Ectodermal cell (in vitro differentiated cells): ENCODE results near the gene FGF14.

Experiments used
- H3K27ac ChIP-seq: 2 replicates; pipeline ENCODE4 v1.7.0; 2013; ENCODE audit warnings: mild to moderate bottlenecking, low read depth, low read length; ENCODE audit not compliant: insufficient read depth, poor library complexity, severe bottlenecking
- H3K27me3 ChIP-seq: 2 replicates; pipeline ENCODE4 v1.7.0; 2013; ENCODE audit warnings: mild to moderate bottlenecking, low read length; ENCODE audit not compliant: insufficient read depth, control insufficient read depth, poor library complexity, severe bottlenecking
- H3K36me3 ChIP-seq: one replicate; pipeline ENCODE4 v1.7.0; 2013; ENCODE audit warnings: low read length; ENCODE audit not compliant: control insufficient read depth, insufficient read depth
- H3K4me1 ChIP-seq: one replicate; pipeline ENCODE4 v1.7.0; 2013; ENCODE audit warnings: low read length; ENCODE audit not compliant: control insufficient read depth, insufficient read depth
- H3K4me3 ChIP-seq: 2 replicates; pipeline ENCODE4 v1.7.0; 2013; ENCODE audit warnings: low read depth, low read length, control low read depth; ENCODE audit not compliant: insufficient read depth
- H3K9me3 ChIP-seq: 2 replicates; pipeline ENCODE4 v1.7.0; 2013; ENCODE audit warnings: mild to moderate bottlenecking, low read length, moderate library complexity; ENCODE audit not compliant: control insufficient read depth
- WGBS, 2 experiments: methylation state at CpG; one replicate each; pipeline ENCODE4 v1.1.7; 2013; ENCODE audit warnings: missing lambda C conversion rate in 2 of 2; 5-methylcytosine and 5-hydroxymethylcytosine counted together

Gene FGF14

DNA sequence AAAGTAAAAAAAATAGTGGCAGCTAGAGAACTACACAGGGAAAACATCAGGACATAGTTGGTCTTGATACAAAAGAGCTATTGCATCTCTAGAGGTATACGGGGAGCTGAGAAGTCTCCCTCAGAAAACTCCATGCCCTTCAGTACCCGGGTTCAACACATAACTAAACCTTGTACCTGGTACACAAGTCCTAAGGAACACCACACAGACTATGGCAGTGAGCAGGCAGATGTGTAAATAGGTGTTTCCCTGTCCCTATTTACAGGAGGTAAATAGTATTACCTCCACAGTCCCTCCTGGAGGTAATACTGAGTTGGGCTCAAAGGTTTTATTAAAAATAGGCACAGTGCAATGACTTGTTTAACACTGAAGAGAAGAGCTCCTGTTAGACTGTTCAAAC, 5.9 kb downstream of the FGF14 start:
- Histone ChIP-seq H3K27me3 (peaks cover 50% of the 10 kb centered on the region), H3K9me3 (no peaks in the 10 kb centered on the region), H3K4me3 (no peak overlapping the region), H3K36me3 (no peaks in the 10 kb centered on the region), H3K4me1 (peaks cover 6% of the 10 kb centered on the region), H3K27ac (no peak overlapping the region)
- WGBS, 2 experiments = 93 to 100% methylated on average over 1 to 2 of the region's 2 CpGs

- H3K27me3 ChIP-seq = peaks cover 42% of the 10 kb centered on the region
- 88 to 90% methylated on average over 10 of the region's 10 CpGs for WGBS, 2 experiments
- H3K9me3 ChIP-seq = no peaks in the 10 kb centered on the region
- no peak overlapping the region for H3K27ac ChIP-seq
- H3K4me1 ChIP-seq = peaks cover 3% of the 10 kb centered on the region
- H3K36me3 ChIP-seq = no peaks in the 10 kb centered on the region
- peak overlapping the region; percentile 58 for H3K4me3 ChIP-seq
Measured at GRCh38 chr13:102395174-102395573, 6.7 kb downstream of the FGF14 start.

- Histone ChIP-seq H3K27me3 (peaks cover 35% of the 10 kb centered on the region), H3K36me3 (no peaks in the 10 kb centered on the region), H3K9me3 (no peaks in the 10 kb centered on the region), H3K4me3 (peak overlapping the region; percentile 58), H3K27ac (peak overlapping the region; percentile 31), H3K4me1 (peaks cover 3% of the 10 kb centered on the region)
- 1% methylated on average over 72 of the region's 72 CpGs for whole genome bisulfite sequencing, 2 experiments
Measured at GRCh38 chr13:102394158-102395053, 7.4 kb downstream of the FGF14 start.

DNA sequence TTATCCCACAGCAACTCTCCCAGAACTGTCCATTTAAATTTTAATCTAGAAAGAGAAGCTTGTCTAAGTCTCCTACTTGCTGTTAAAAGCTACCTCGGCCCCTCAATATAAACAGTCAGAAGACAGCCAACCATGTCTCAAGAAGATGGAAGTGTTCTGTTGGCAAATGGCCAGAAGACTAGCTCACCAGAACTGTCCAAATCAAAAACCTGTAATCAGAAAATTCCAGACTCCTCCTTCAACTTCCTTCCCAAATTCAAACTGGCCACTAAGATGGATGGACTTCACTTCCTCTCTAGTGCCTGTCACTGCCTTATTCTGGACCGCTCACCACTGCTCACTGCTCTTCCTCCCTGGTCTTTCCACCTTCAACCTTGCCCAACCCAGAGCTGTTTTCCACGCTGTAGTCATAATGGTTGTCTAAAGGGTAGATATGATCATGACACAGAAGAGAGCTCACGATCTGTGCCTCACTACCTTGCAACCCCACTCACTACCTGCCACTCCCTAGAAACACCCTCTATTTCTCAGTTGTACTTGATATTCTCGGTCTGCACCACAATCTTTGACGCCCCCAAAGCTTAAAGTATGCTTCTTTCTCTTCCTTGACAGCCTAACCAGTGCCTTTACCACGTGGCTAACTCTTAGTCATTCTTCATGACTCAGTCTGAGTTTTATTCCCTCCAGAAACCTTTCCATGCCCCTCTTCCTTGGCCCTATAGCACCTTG, 9.2 kb downstream of the FGF14 start:
- no peak overlapping the region for H3K27ac ChIP-seq
- H3K4me3 ChIP-seq = no peak overlapping the region
- H3K27me3 ChIP-seq = peaks cover 19% of the 10 kb centered on the region
- no peaks in the 10 kb centered on the region for H3K36me3 ChIP-seq
- H3K9me3 ChIP-seq = no peaks in the 10 kb centered on the region
- 83 to 84% methylated on average over 6 of the region's 7 CpGs for WGBS, 2 experiments
- peaks cover 3% of the 10 kb centered on the region for H3K4me1 ChIP-seq

DNA sequence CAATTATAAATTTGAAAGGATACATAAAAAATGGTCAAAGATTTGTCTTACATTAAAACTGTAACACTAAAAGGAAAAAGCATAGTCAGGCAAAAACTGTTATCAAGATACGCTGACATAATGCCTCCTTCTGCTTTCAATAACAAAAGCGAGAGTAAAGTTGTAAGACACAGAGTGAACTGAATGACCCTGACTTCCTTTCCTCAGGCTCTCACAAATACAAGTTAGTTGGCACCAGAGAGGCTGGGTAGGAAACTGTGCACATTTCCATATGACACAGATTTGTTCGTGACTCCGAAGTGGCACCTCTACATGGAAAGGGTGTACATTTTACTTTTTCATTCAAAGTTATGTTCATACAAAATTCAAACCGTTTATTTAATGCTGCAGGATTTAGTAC, 15.4 kb downstream of the FGF14 start:
- no peak overlapping the region for H3K4me3 ChIP-seq
- H3K4me1 ChIP-seq = no peaks in the 10 kb centered on the region
- no peak overlapping the region for H3K27ac ChIP-seq
- H3K9me3 ChIP-seq = no peaks in the 10 kb centered on the region
- 92 to 96% methylated on average over 5 of the region's 5 CpGs for WGBS, 2 experiments
- no peaks in the 10 kb centered on the region for H3K36me3 ChIP-seq
- H3K27me3 ChIP-seq = no peaks in the 10 kb centered on the region

GRCh38 chr13:102380012-102380411, 21.8 kb downstream of the FGF14 start:
- Histone ChIP-seq H3K36me3 (no peaks in the 10 kb centered on the region), H3K9me3 (no peaks in the 10 kb centered on the region)
- 89% methylated on average over 1 of the region's 1 CpG for WGBS, 2 experiments

DNA sequence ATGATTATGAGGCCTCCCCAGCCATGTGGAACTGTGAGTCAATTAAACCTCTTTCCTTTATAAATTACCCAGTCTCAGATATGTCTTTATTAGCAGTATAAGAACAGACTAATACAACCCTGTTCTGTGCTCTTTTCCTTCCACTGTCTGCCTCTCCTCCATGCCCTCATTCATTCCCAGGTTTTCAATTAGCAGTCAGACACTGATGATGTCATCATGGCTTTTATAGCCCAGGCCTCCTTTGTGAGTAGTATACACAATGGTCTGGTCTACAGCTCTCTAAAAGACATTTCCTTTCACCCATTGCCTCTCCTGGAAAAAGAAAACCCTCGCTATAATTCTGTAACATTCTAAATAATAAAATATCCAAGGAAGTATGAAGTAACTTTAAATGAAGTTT, 25.5 kb downstream of the FGF14 start:
- H3K27ac ChIP-seq = no peak overlapping the region
- no peaks in the 10 kb centered on the region for H3K9me3 ChIP-seq
- no peaks in the 10 kb centered on the region for H3K36me3 ChIP-seq
- no peak overlapping the region for H3K4me3 ChIP-seq
- H3K27me3 ChIP-seq = no peaks in the 10 kb centered on the region
- no peaks in the 10 kb centered on the region for H3K4me1 ChIP-seq
- WGBS, 2 experiments = no CpG with 5 or more reads among the region's 1 CpG

More at GRCh38 chr13:102380012-102380411, 21.8 kb downstream of the FGF14 start:
- no peak overlapping the region for H3K27ac ChIP-seq
- no peaks in the 10 kb centered on the region for H3K4me1 ChIP-seq
- H3K27me3 ChIP-seq = no peaks in the 10 kb centered on the region
- H3K4me3 ChIP-seq = no peak overlapping the region

DNA sequence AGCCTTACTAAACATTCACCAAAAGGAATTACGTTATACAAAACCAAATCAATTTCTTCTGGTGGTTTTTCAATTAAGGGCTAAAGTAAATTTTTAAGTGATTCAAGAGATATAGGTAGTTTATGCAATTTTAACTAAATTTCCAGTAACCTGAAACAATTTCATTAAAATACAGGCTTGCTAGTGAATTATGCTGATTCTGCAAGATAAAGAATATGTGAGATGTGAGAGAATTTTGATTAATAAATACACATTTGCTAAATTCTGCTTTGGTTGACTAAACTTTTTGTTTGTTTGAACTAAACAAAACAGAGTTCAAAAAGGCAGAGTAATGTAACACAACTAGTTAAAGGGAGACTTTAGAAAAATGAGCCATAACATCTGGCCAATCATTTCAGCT, 27.1 kb downstream of the FGF14 start:
- no peak overlapping the region for H3K27ac ChIP-seq
- H3K27me3 ChIP-seq = no peaks in the 10 kb centered on the region
- H3K4me1 ChIP-seq = no peaks in the 10 kb centered on the region
- H3K9me3 ChIP-seq = no peaks in the 10 kb centered on the region
- WGBS, 2 experiments = no CpG with 5 or more reads among the region's 1 CpG
- no peak overlapping the region for H3K4me3 ChIP-seq
- H3K36me3 ChIP-seq = no peaks in the 10 kb centered on the region

- Histone ChIP-seq H3K27me3 (no peaks in the 10 kb centered on the region), H3K4me1 (no peaks in the 10 kb centered on the region), H3K27ac (no peak overlapping the region)
Measured at GRCh38 chr13:102374233-102374632, 27.6 kb downstream of the FGF14 start.

GRCh38 chr13:102373221-102373620, 28.6 kb downstream of the FGF14 start:
- H3K36me3 ChIP-seq = no peaks in the 10 kb centered on the region
- no peaks in the 10 kb centered on the region for H3K27me3 ChIP-seq
- H3K4me1 ChIP-seq = no peaks in the 10 kb centered on the region
- no peaks in the 10 kb centered on the region for H3K9me3 ChIP-seq
- no peak overlapping the region for H3K4me3 ChIP-seq
- H3K27ac ChIP-seq = no peak overlapping the region

More at GRCh38 chr13:102374233-102374632, 27.6 kb downstream of the FGF14 start:
- no peaks in the 10 kb centered on the region for H3K9me3 ChIP-seq
- H3K36me3 ChIP-seq = no peaks in the 10 kb centered on the region
- H3K4me3 ChIP-seq = no peak overlapping the region
